ENCODE results near the gene EIF2B2. TPM values are rescaled to one million over a fixed set of nuclear protein-coding genes. Genes with fewer than 3 reads are reported as not detected.

The EIF2B2 gene
- total RNA-seq, 1 donor from 2014 or later = 118 TPM

DNA sequence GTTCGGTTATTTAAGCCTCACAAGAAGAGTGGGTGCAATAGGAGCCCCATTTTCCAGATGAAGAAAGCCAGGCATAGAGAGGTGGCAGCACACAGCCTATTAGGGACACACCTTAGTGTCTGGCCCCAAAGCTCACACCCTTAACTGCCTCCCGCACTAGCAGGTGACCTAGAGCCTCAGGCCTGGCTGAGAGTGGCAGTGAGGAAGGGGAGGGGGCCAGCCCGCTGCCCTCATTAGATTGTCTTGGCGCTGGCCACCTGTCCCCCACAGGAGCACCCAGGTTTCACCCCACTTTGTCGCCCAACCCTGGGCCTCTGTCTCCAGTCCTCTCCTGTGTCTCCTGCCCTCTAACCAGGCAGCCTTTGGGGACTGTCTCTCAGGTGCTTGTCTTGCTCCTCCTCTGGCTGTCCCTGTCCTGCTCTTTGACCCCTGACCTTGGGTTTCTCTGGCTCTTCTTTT, 28.8 kb upstream of the EIF2B2 start:
- no peak for DNase-seq (ENCODE audit: extremely low read depth, low read depth, low spot score)

- no peak for DNase-seq (ENCODE audit: extremely low read depth, low read depth, low spot score)
These were observed 28.2 kb upstream of the EIF2B2 start for GRCh38 chr14:74974364-74975058.

DNA sequence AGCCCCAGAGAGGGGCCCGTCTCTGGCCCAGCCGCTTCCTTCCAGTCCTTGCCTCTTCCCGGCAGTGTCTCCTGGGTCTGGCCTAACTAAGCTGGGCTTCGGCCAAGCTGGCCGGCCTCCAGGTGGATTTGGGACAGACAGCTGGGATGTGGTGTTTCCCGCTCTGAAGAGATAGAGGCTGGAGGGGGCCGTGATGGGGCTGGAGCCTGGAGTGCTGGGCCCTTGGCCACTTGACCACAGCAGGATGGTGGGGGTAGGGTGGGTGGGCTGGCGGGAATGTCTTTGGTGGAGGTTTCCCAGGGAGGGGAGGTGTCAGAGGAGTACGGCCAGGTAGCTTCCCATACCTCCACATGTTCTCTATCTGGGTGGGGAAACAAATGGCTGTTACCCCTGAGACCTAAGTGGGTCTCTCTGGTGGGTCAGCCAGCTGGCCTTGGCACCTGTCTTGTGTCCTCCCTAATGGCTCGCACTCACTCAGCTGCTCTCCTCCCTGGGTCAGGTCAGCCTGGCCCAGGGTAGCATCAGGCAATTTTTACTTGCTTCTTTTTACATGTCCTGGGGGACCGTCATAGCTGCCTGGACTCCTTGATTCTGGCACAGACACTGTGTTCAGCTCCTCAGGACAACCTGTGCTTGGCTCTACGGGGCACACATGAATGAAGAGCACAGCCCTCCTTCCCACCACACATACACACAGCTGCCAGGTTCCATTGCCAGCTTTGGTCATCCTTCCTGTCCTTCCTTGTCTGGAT, 27.5 kb upstream of the EIF2B2 start:
- no peak for DNase-seq (ENCODE audit: extremely low read depth, low read depth, low spot score)

- DNase-seq (ENCODE audit: extremely low read depth, low read depth, low spot score) = no peak
These were observed 26.2 kb upstream of the EIF2B2 start for GRCh38 chr14:74976264-74977113.

- no peak for DNase-seq (ENCODE audit: extremely low read depth, low read depth, low spot score)
These were observed 25.4 kb upstream of the EIF2B2 start for GRCh38 chr14:74977164-74977900.

GRCh38 chr14:74977901-74978385, 24.8 kb upstream of the EIF2B2 start:
- DNase-seq (ENCODE audit: extremely low read depth, low read depth, low spot score) = no peak

GRCh38 chr14:74978416-74978947, 24.2 kb upstream of the EIF2B2 start:
- DNase-seq (ENCODE audit: extremely low read depth, low read depth, low spot score) = no peak

DNA sequence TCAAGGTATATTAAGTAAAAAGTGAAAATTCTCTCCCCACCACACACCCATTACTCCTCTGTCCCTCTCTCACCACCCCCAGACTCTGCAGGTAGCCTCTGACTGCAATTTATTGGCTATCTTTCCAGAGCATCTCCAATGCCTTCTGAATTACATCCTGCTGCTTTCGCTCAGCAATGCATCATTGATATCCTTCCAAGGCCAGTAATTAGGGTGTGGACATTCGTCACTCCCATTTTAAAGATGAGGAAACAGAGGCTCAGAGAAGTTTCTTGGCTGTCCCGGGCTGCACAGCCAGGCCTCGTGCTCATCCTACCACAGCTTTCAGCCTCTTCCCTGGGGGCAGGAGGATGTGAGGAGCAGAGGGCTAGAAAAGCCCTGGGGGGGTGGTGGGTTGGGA, 23.7 kb upstream of the EIF2B2 start:
- no peak for DNase-seq (ENCODE audit: extremely low read depth, low read depth, low spot score)

- DNase-seq (ENCODE audit: extremely low read depth, low read depth, low spot score) = no peak
These were observed 23.0 kb upstream of the EIF2B2 start for GRCh38 chr14:74979442-74980397.

DNA sequence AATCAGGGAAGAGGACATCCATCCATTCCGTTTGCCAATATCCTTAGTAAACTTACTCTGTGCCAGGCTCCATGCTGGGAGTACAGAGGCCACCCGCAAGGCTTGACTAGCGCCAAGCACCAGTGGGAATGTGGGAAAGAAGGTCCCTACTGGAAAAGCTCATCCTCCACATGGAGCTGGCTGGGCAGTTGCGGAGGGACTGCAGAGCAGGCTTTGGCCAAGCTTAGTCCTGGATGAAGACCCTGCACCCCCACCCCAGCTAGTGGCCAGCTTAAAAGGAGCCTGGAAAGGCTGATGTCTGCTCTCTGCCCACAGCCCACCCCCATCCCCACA, 22.4 kb upstream of the EIF2B2 start:
- no peak for DNase-seq (ENCODE audit: extremely low read depth, low read depth, low spot score)

DNA sequence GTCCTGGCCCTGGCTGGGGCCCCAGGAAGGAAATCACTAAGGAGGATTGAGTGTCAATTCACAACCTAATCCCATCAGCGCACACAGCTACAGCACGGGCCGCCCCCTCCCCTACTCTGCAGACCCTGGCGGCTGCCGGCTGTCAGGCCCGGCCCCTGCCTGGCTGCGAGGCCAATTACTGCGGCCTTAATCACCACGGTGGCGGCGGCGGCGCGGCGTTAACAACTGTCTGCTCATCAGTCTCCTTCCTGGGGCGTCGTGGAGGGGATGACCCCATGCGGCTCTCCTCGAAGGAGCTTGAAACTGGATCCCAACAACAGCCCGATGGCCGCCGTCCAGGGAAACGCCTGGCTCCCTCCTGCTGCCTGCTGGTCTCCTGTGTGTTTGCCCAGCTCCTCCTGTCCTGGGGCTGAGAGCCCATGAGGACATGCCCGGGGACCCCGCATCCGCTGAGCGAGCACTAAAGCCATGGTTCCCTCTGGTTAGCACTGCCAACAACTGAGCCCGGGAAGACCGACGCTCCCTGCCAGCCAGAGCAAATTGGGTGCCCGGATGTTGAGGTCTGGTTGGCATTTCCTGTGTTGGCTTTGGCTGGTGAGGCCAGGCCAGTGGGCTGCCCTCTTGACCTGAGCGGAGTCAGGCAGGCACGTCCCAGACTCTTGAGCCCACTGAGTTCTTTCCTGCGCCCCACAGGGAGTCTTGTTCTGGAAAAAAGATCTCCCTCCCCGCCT, 21.8 kb upstream of the EIF2B2 start:
- DNase-seq (ENCODE audit: extremely low read depth, low read depth, low spot score) = no peak

GRCh38 chr14:74981462-74981782, 21.3 kb upstream of the EIF2B2 start:
- DNase-seq (ENCODE audit: extremely low read depth, low read depth, low spot score) = no peak

GRCh38 chr14:74981833-74982232, 20.9 kb upstream of the EIF2B2 start:
- no peak for DNase-seq (ENCODE audit: extremely low read depth, low read depth, low spot score)

GRCh38 chr14:74982661-74983060, 20.1 kb upstream of the EIF2B2 start:
- no peak for DNase-seq (ENCODE audit: extremely low read depth, low read depth, low spot score)

GRCh38 chr14:74983343-74983742, 19.4 kb upstream of the EIF2B2 start:
- no peak for DNase-seq (ENCODE audit: extremely low read depth, low read depth, low spot score)

DNA sequence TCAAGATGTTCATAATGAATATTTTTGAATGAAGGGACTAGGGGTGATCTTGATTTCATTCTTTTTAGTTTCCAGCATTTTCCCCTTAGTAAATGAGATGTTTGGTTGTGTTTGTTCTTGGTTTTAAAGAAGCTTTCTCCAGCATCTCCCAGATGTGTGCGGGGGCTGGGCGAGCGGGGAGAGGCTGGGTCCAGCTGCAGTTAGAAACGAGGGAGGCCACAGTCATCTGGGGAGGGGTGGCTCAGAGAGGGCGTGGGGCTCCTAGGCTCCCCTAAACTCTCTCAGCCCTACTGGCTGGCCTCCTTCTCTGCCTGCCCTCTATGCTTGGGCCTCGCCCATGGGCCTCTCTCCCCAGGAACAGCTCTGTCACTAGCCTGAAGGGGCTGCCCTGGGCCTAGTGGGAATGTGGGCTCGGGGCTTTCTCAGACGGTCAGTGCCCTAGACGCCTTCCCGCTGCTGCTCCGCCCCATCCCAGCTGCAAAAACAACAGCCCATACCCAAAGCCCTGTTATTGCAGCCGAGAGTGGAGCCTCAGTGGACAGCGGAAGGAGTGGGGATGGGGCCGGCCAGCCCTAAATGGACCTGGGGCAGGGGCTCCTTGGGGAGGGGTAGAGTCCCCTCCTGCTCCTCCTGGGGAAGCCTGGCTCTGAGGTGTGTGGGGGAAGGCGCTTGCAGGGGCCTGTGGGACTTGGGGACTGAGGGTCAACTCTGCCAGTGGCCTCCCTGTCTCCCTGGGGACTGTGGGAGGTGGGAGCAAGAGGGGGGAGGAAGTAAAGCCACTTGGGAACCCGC, 18.3 kb upstream of the EIF2B2 start:
- DNase-seq (ENCODE audit: extremely low read depth, low read depth, low spot score) = no peak

GRCh38 chr14:74985028-74985310, 17.8 kb upstream of the EIF2B2 start:
- no peak for DNase-seq (ENCODE audit: extremely low read depth, low read depth, low spot score)

DNA sequence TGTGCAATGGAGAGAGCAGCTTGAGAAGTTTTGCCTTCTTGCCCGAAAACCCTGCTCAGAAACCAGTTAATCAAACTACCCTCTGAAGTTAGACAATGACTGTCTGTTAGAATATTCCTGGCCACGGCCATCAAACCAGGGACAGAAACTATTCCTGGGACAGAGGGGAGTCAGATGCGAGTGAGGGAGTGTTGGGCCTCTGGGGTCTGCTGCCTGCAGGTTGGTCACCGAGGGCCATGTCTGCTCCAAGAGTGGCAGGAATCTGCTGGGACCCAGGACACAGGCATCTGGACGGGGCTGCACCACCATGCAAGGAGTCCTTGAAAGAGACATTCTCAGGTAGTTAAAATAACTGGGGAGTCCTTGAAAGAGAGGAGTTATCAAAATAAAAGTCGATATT, 16.9 kb upstream of the EIF2B2 start:
- DNase-seq (ENCODE audit: extremely low read depth, low read depth, low spot score) = no peak

All from glomerular endothelial cell (primary cell).